ENCODE results near the gene JAG2.

DNA sequence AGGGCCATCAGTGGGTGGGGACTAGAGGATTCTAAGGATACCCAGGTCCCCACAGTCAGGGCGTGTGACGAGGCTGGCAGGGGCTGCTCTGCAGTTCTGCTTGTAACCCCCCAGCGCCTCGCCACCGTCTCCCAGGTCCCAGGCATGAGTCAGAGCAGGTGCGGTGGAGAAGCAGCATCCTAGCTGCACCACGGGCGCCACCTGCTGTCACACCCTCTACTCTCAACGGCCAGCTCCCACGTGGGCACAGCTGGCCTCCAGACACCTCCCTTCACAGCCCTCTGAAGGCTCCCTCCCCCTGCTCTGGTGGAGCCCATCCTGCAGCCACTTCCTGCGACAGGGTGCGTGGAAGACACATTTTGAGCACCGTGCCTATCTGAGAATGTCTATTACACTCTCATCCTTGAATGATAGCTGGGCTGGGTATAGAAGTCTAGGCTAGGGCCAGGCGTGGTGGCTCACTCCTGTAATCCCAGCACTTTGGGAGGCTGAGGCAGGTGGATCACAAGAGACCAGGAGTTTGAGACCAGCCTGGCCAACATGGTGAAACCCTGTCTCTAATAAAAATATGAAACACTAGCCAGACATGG, 19.5 kb upstream of the JAG2 start:
- TF ChIP-seq, protein P1, sequence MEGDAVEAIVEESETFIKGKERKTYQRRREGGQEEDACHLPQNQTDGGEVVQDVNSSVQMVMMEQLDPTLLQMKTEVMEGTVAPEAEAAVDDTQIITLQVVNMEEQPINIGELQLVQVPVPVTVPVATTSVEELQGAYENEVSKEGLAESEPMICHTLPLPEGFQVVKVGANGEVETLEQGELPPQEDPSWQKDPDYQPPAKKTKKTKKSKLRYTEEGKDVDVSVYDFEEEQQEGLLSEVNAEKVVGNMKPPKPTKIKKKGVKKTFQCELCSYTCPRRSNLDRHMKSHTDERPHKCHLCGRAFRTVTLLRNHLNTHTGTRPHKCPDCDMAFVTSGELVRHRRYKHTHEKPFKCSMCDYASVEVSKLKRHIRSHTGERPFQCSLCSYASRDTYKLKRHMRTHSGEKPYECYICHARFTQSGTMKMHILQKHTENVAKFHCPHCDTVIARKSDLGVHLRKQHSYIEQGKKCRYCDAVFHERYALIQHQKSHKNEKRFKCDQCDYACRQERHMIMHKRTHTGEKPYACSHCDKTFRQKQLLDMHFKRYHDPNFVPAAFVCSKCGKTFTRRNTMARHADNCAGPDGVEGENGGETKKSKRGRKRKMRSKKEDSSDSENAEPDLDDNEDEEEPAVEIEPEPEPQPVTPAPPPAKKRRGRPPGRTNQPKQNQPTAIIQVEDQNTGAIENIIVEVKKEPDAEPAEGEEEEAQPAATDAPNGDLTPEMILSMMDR (IDR thresholded peaks at IDR 0.05): peak in 4 of 6 experiments; percentile 13 to 83 (median 71)
- TF ChIP-seq POLR2A (IDR thresholded peaks at IDR 0.05): no peak
